Naive thymus-derived CD4-positive, alpha-beta T cell (primary cell): Measurements from ENCODE around the gene EIF4EBP2. TPM values are rescaled to one million over a fixed set of nuclear protein-coding genes. Genes with fewer than 3 reads are reported as not detected.
A peak's percentile ranks its signal among the peaks of the same experiment; 100 is the strongest.

Experiments used
- ATAC-seq: fragments of 150-1000 bp; cut with Tn5 transposase; 2 replicates; pipeline ENCODE4 v1.10.0; 2021; ENCODE audit warnings: mild to moderate bottlenecking, moderate library complexity
- CTCF ChIA-PET: fragments of 350-600 bp; sonication (Branson Sonifier 250); formaldehyde crosslinking; loops from one replicate; lab custom pipeline; 2021; ENCODE audit warnings: antibody characterized with exemption; lab: Charles Lee
- POLR2A ChIA-PET: fragments of 350-600 bp; sonication (Branson Sonifier 250); formaldehyde crosslinking; loops from one replicate; lab custom pipeline; 2021; ENCODE audit warnings: antibody characterized with exemption, inconsistent platforms; lab: Charles Lee
- DNase-seq, 9 donors: peaks; one replicate each; pipeline versions ENCODE4 v3.0.0 to v3.0.0-alpha.2; 2020 to 2022; ENCODE audit warnings: mixed read lengths in 1 of 9
- H3K27ac ChIP-seq: one replicate; pipeline ENCODE4 v1.7.0; 2013; ENCODE audit warnings: mild to moderate bottlenecking, low read depth, low read length, moderate library complexity
- H3K27me3 ChIP-seq, 2 donors: one replicate each; pipeline ENCODE4 v1.7.0; 2013; ENCODE audit warnings: low read length in 2 of 2, mild to moderate bottlenecking in 2 of 2, moderate library complexity in 2 of 2; ENCODE audit not compliant: control insufficient read depth in 2 of 2, insufficient read depth in 2 of 2
- H3K36me3 ChIP-seq, 3 experiments: 1 replicate in 2 of 3; 2 replicates in 1 of 3; pipeline ENCODE4 v1.7.0; 2013; ENCODE audit warnings: low read length in 3 of 3, mild to moderate bottlenecking in 3 of 3, moderate library complexity in 1 of 3; ENCODE audit not compliant: insufficient read depth in 3 of 3, control insufficient read depth in 2 of 3
- H3K4me1 ChIP-seq, 2 donors: one replicate each; pipeline ENCODE4 v1.7.0; 2013; ENCODE audit warnings: low read length in 2 of 2, mild to moderate bottlenecking in 2 of 2, moderate library complexity in 1 of 2; ENCODE audit not compliant: control insufficient read depth in 2 of 2, insufficient read depth in 2 of 2
- H3K4me3 ChIP-seq: 2 replicates; pipeline ENCODE4 v1.7.0; 2013; ENCODE audit warnings: mild to moderate bottlenecking, low read length
- H3K9me3 ChIP-seq, 3 experiments: 1 replicate in 2 of 3; 2 replicates in 1 of 3; pipeline ENCODE4 v1.7.0; 2013; ENCODE audit warnings: low read length in 3 of 3; ENCODE audit not compliant: control insufficient read depth in 2 of 3
- H3K27ac Mint-ChIP-seq, 9 donors: one replicate each; pipeline ENCODE4 v1.8.0; 2020 to 2022; ENCODE audit warnings: mixed read lengths in 9 of 9, mild to moderate bottlenecking in 8 of 9, moderate library complexity in 5 of 9, inconsistent platforms in 2 of 9
- H3K27me3 Mint-ChIP-seq, 5 donors: one replicate each; pipeline ENCODE4 v1.8.0; 2021 to 2022; ENCODE audit warnings: mixed read lengths in 5 of 5, mild to moderate bottlenecking in 1 of 5
- H3K36me3 Mint-ChIP-seq, 5 donors: one replicate each; pipeline ENCODE4 v1.8.0; 2020 to 2022; ENCODE audit warnings: mixed read lengths in 5 of 5, mild to moderate bottlenecking in 3 of 5, inconsistent platforms in 1 of 5
- H3K4me1 Mint-ChIP-seq, 7 donors: one replicate each; pipeline ENCODE4 v1.8.0; 2020 to 2022; ENCODE audit warnings: mixed read lengths in 7 of 7, mild to moderate bottlenecking in 3 of 7, inconsistent platforms in 1 of 7
- H3K4me3 Mint-ChIP-seq, 10 donors: one replicate each; pipeline ENCODE4 v1.8.0; 2020 to 2022; ENCODE audit warnings: mild to moderate bottlenecking in 10 of 10, mixed read lengths in 10 of 10, moderate library complexity in 6 of 10, inconsistent platforms in 2 of 10
- H3K9me3 Mint-ChIP-seq, 11 donors: one replicate each; pipeline ENCODE4 v1.8.0; 2020 to 2022; ENCODE audit warnings: mixed read lengths in 11 of 11, mild to moderate bottlenecking in 4 of 11, inconsistent platforms in 1 of 11, moderate library complexity in 1 of 11
- intact Hi-C, 2 donors: fragments of 100-400 bp; cut with micrococcal nuclease; formaldehyde crosslinking; loops; one replicate each; pipeline ENCODE4 v1.15.1; 2023
- polyA plus RNA-seq, 2 donors: library from polyadenylated mRNA; unstranded; fragments of 300-500 nt; fragmentation: Illumina TruSeq; gene quantifications; one replicate each; pipeline ENCODE4 v1.2.3, GENCODE V29; 2021
- total RNA-seq, 6 experiments: library from RNA in 5 of 6; stranded (reverse) in 5 of 6; gene quantifications; 1 replicate in 5 of 6; 2 replicates in 1 of 6; pipeline ENCODE4 v1.2.3 and lab custom pipeline; 2021 to 2026

EIF4EBP2 gene
- total and polyA plus RNA-seq, 7 experiments from 2014 or later = 33.5 to 54.3 (median 47.8) TPM

DNA sequence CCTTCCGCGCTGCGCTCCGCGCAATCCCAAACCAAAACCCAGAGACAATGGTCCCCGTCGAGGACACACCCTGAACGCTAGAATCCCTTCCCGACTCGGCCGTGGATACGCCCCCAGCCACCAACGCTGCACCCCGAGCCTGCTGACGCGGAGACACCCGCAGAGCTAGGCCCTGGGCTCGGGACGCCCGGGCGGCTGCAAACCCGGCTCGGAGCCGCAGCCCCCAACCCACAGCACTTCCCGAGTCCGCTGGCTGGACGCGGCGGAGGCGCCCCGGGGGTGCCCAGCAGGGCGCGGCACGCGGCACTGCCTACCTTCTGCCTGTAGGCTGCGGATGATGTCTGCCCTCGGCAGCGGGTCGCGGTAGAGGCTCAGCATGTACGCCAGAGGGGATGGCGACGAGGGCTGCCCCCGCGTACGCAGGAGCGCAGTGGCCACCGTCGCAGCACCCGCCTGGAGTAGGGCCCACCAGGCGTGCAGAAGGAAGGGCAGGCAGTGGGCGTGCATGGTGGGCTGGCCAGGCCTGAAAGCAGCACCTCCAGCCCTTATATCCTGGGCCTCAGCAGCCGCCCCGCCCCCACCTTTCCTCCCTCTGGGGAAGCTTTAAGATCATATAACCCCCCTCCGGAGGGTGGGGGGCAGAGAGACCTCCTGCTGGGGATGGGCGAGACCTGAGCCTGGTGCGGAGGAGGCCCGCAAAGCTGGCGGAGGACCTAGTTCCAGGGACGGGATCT is 37.4 kb downstream of the EIF4EBP2 start, which contains the start of gene NODAL:
TSS of gene NODAL (minus strand) at position 521 of the 734 bp plus-strand sequence. CDS start at position 507, 14 bp downstream.
- peaks cover 0 to 16% of the 10 kb centered on the region in 2 donors for H3K27me3 ChIP-seq
- Mint-ChIP-seq H3K9me3 (peaks cover 0 to 1% (median 0%) of the 10 kb centered on the region in 11 donors), H3K4me3 (peak within 1 kb of the TSS; percentile 69 to 91 (median 82)), H3K36me3 (peaks cover 0 to 5% (median 0%) of the 10 kb centered on the region in 5 donors), H3K27me3 (peaks cover 30 to 75% (median 33%) of the 10 kb centered on the region in 5 donors), H3K4me1 (peaks cover 6 to 19% (median 12%) of the 10 kb centered on the region in 7 donors), H3K27ac (no peak within 1 kb of the TSS)
- H3K27ac ChIP-seq = no peak within 1 kb of the TSS
- ChIA-PET CTCF (no interaction called here), POLR2A (no interaction called here)
- H3K9me3 ChIP-seq = no peaks in the 10 kb centered on the region
- intact Hi-C loops = no loop called here
- peaks cover 8 to 19% of the 10 kb centered on the region in 2 donors for H3K4me1 ChIP-seq
- H3K36me3 ChIP-seq = no peaks in the 10 kb centered on the region
- peak; percentile 63 for ATAC-seq
- DNase-seq = peak in 1 of 9 donors; percentile 11
- peak within 1 kb of the TSS; percentile 54 for H3K4me3 ChIP-seq

- ChIA-PET POLR2A (no interaction called here), CTCF (no interaction called here)
- ATAC-seq (peak; percentile 6), DNase-seq (no peak)
- Histone ChIP-seq H3K4me3 (no peak overlapping the region), H3K27ac (no peak overlapping the region), H3K9me3 (no peaks in the 10 kb centered on the region), H3K4me1 (peaks cover 8 to 19% of the 10 kb centered on the region in 2 donors), H3K27me3 (peaks cover 0 to 16% of the 10 kb centered on the region in 2 donors), H3K36me3 (no peaks in the 10 kb centered on the region)
- intact Hi-C loops = no loop called here
- Mint-ChIP-seq H3K4me1 (peaks cover 6 to 19% (median 12%) of the 10 kb centered on the region in 7 donors), H3K36me3 (peaks cover 0 to 5% (median 0%) of the 10 kb centered on the region in 5 donors), H3K27me3 (peaks cover 30 to 76% (median 33%) of the 10 kb centered on the region in 5 donors), H3K4me3 (peak overlapping the region in 9 of 10 donors; percentile 14 to 91 (median 67)), H3K27ac (no peak overlapping the region), H3K9me3 (peaks cover 0 to 1% (median 0%) of the 10 kb centered on the region in 11 donors)
Measured at GRCh38 chr10:70441895-70442309, 38.0 kb downstream of the EIF4EBP2 start.

DNA sequence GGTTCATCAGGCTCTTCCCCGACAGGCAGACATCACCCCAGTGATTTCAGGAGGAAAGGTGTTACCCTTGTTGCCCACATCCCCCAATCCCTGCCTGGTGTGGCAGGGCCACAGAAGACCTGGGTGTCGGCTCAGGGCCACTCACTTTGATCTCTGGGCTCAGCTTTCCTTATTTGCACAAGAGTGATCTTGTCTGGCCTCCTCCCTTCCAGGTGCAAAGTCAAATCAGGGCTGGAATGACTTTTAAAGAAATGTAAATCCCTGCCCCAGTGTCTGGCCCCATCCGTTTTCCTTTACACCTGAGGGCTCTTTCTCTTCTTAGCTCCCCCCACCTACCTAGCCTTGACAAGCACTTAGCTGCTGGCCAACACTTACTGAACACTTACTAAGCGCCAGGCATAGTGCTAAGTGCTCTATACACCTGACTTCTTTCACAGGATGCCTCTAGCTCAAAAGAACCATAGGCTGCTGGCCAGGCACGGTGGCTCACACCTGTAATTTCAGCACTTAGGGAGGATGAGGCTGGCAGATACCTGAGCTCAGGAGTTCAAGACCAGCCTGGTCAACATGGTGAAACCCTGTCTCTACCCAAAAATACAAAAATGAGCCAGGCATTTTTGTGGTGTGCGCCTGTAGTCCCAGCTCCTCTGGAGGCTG is 38.5 kb downstream of the EIF4EBP2 start:
- Histone ChIP-seq H3K4me1 (peaks cover 8 to 19% of the 10 kb centered on the region in 2 donors), H3K27me3 (peaks cover 0 to 16% of the 10 kb centered on the region in 2 donors), H3K4me3 (no peak overlapping the region), H3K27ac (no peak overlapping the region), H3K36me3 (no peaks in the 10 kb centered on the region), H3K9me3 (no peaks in the 10 kb centered on the region)
- H3K27me3 Mint-ChIP-seq = peaks cover 30 to 72% (median 33%) of the 10 kb centered on the region in 5 donors
- ChIA-PET CTCF (no interaction called here), POLR2A (no interaction called here)
- peak overlapping the region in 9 of 10 donors; percentile 33 to 91 (median 56) for H3K4me3 Mint-ChIP-seq
- H3K27ac Mint-ChIP-seq = no peak overlapping the region
- intact Hi-C loops = no loop called here
- peaks cover 6 to 19% (median 12%) of the 10 kb centered on the region in 7 donors for H3K4me1 Mint-ChIP-seq
- ATAC-seq = no peak
- H3K9me3 Mint-ChIP-seq = peaks cover 0 to 1% (median 0%) of the 10 kb centered on the region in 11 donors
- DNase-seq = no peak
- H3K36me3 Mint-ChIP-seq = peaks cover 0 to 5% (median 0%) of the 10 kb centered on the region in 5 donors

DNA sequence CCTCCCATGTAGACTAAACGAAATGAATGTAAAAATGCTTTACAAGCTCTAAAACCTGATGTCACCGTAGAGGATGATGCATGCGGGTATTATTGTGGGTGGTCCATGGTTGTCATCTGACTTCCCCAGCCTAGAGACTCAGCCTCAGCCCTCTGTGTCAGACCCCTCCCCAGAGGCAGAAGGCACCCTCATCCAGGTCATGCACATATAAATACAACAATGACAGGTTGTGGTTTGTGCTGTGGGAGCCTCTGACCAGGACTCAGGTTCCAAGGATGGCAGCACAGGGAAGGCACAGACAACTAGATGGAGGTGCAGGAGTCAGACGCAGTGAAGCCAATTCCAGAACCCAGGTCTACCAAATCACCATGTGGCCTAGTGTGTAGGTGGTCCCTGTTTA is 40.8 kb downstream of the EIF4EBP2 start:
- peaks cover 0 to 16% of the 10 kb centered on the region in 2 donors for H3K27me3 ChIP-seq
- H3K36me3 ChIP-seq = no peaks in the 10 kb centered on the region
- intact Hi-C loops = no loop called here
- Mint-ChIP-seq H3K4me3 (no peak overlapping the region), H3K27ac (no peak overlapping the region), H3K27me3 (peaks cover 20 to 56% (median 27%) of the 10 kb centered on the region in 5 donors), H3K9me3 (peaks cover 0 to 1% (median 0%) of the 10 kb centered on the region in 11 donors), H3K36me3 (peaks cover 0 to 5% (median 0%) of the 10 kb centered on the region in 5 donors), H3K4me1 (peaks cover 6 to 18% (median 12%) of the 10 kb centered on the region in 7 donors)
- POLR2A ChIA-PET = no interaction called here
- ATAC-seq = no peak
- peaks cover 8 to 19% of the 10 kb centered on the region in 2 donors for H3K4me1 ChIP-seq
- no peak overlapping the region for H3K4me3 ChIP-seq
- no peaks in the 10 kb centered on the region for H3K9me3 ChIP-seq
- no peak overlapping the region for H3K27ac ChIP-seq
- DNase-seq = no peak
- CTCF ChIA-PET = no interaction called here

DNA sequence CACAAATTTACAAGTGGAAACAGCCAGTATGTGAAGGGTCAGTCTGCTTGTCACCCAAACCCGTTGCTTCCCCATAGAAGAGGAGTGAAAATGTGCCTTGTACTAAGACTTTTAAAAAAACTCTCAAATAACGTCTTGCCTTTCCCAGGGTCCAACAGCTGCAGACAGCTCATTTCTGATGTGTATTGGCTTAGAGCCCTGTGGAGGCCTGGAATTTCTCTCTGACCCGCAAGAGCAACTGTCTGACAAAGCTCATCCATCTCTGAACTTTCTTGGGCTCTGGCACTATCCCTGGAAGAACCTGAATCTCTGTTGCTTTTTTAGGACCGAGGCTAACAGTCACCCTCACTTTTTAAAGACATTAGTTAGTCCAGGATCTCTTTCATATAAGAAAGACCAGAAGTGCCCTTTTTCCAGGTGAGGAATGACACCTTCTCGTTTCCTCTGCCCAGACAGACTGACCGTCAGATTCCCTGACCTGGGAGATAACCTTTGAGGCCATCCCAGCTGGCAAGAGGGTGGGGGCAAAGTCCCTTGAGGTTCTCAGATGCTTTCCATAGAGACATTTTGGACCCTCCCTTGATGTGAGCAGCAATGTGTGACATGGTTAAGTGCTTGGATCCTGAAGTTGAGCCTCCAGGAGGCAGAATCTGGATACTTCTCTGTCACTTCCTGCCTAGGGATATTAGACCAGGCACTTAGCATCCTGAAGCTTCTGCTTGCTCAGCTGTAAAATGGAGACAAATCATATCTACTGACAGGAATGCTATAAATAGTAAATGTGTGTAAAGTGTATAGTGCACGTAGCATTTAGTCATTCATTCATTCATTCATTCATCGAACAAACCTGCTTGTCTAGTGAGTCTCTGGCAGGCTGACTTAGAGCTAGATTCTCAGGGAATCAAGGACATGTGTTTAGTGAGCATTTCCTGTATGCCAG is 42.0 kb downstream of the EIF4EBP2 start:
- H3K27me3 Mint-ChIP-seq = peaks cover 11 to 47% (median 19%) of the 10 kb centered on the region in 5 donors
- CTCF ChIA-PET = interaction anchor here (2.2 kb wide), 1 partner anchor 16 kb away, joined by 8 read pairs; no protein-coding TSS in a partner anchor
- POLR2A ChIA-PET = interaction anchor here (0.6 to 0.8 kb wide), 2 partner anchors 9 to 32 kb away, joined by 3 read pairs; no protein-coding TSS in a partner anchor

GRCh38 chr10:70448236-70448635 is 44.3 kb downstream of the EIF4EBP2 start:
- Mint-ChIP-seq H3K27me3 (peaks cover 0 to 28% (median 5%) of the 10 kb centered on the region in 5 donors), H3K4me3 (no peak overlapping the region), H3K4me1 (no peaks in the 10 kb centered on the region), H3K36me3 (no peaks in the 10 kb centered on the region), H3K27ac (no peak overlapping the region), H3K9me3 (no peaks in the 10 kb centered on the region)
- POLR2A ChIA-PET = no interaction called here
- no peak for ATAC-seq
- Histone ChIP-seq H3K4me3 (no peak overlapping the region), H3K4me1 (no peaks in the 10 kb centered on the region), H3K36me3 (no peaks in the 10 kb centered on the region), H3K27me3 (no peaks in the 10 kb centered on the region), H3K27ac (no peak overlapping the region), H3K9me3 (no peaks in the 10 kb centered on the region)
- DNase-seq = no peak
- intact Hi-C loops = no loop called here
- CTCF ChIA-PET = interaction anchor here (1.1 to 2.2 kb wide), 2 partner anchors 13 to 17 kb away, joined by 6 to 8 read pairs; no protein-coding TSS in a partner anchor

More for the DNA sequence above, 42.0 kb downstream of the EIF4EBP2 start:
- no peak for ATAC-seq
- no peak for DNase-seq
- H3K4me3 ChIP-seq = no peak overlapping the region
- no peaks in the 10 kb centered on the region for H3K36me3 ChIP-seq
- H3K27ac Mint-ChIP-seq = no peak overlapping the region
- H3K4me1 ChIP-seq = peaks cover 5 to 9% of the 10 kb centered on the region in 2 donors
- no peak overlapping the region for H3K4me3 Mint-ChIP-seq
- H3K27ac ChIP-seq = no peak overlapping the region
- no peaks in the 10 kb centered on the region for H3K9me3 Mint-ChIP-seq
- intact Hi-C loops = no loop called here
- peaks cover 0 to 13% of the 10 kb centered on the region in 2 donors for H3K27me3 ChIP-seq
- peaks cover under 1 to 10% (median 5%) of the 10 kb centered on the region in 7 donors for H3K4me1 Mint-ChIP-seq
- H3K36me3 Mint-ChIP-seq = peaks cover 0 to under 1% (median 0%) of the 10 kb centered on the region in 5 donors
- H3K9me3 ChIP-seq = no peaks in the 10 kb centered on the region
